Eye (tissue), 1 donor: ENCODE results near the gene GLCE.
A peak's percentile ranks its signal among the peaks of the same experiment; 100 is the strongest.
"Not testable (repeated sequence)": the region's sequence is repeated elsewhere in the genome, so short reads cannot be mapped to it uniquely, and the experiment has no call there.

Experiments
- DNase-seq: peaks from one replicate; pipeline ENCODE4 v3.0.0-alpha.2; 2015

The GLCE gene

DNA sequence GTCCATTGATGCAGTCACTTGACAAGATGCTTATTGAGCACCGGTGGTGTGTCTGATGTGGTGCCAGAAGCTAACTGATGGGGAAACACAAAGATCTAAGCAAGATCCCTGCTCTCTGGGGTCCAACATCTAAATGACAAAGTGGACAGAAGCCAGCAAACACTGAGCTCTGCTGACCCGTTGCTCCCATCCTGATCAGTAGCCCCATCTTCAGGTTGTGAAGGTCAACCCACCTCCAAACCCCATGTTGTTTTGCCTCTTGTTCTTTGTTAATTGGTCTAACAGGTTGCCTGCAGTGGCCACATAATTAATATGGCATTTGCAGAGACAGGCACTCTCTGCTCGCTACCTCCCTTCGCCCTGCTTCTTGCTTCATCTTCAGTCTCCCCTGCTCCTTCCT, 21.5 kb upstream of the GLCE start:
- no peak for DNase-seq

DNA sequence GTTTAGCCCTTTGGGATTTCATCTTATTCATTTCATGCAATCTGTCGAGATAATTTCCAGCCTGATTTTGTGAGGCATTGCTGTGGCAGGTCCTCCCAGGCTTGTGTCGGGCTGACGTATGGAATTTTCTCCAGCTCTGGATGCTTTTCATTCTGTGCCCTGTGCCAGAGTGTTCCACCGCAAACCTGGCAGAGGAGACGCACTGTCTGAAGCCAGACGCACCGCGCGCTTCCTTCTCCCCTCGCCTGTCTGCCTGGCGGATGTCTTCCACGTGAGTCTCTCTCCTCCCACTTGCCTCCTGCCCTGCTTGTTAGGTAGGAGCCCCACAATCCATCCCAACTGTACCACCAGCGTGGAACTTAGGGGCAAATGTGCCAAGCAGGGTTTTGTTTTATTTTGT, 20.1 kb upstream of the GLCE start:
- no peak for DNase-seq

- DNase-seq, result no peak
These were observed 19.1 kb upstream of the GLCE start for GRCh38 chr15:69141286-69141701.

DNA sequence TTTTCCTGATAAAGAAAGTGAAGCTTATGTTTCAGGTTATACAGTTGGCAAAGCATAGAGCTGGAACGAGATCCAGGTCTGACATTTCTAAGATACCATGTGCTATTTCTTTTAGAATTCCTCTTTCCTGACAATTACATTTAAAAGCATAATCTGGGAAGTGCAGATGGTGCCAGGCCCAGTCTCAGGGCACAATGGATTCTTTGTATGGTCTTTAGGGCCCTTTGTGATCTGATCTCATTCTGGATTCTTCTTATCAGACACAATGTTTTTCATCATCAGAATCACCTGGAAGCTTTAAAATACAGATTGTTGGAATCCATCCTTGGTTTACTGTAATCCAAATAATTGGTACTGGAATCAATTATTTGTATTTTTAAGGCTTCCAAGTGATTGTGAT, 18.6 kb upstream of the GLCE start:
- DNase-seq, result no peak

GRCh38 chr15:69143756-69144436, 16.5 kb upstream of the GLCE start:
- DNase-seq, result no peak

- DNase-seq, result no peak
These were observed 15.9 kb upstream of the GLCE start for GRCh38 chr15:69144530-69144929.

- no peak for DNase-seq
These were observed 15.2 kb upstream of the GLCE start for GRCh38 chr15:69145149-69145693.

DNA sequence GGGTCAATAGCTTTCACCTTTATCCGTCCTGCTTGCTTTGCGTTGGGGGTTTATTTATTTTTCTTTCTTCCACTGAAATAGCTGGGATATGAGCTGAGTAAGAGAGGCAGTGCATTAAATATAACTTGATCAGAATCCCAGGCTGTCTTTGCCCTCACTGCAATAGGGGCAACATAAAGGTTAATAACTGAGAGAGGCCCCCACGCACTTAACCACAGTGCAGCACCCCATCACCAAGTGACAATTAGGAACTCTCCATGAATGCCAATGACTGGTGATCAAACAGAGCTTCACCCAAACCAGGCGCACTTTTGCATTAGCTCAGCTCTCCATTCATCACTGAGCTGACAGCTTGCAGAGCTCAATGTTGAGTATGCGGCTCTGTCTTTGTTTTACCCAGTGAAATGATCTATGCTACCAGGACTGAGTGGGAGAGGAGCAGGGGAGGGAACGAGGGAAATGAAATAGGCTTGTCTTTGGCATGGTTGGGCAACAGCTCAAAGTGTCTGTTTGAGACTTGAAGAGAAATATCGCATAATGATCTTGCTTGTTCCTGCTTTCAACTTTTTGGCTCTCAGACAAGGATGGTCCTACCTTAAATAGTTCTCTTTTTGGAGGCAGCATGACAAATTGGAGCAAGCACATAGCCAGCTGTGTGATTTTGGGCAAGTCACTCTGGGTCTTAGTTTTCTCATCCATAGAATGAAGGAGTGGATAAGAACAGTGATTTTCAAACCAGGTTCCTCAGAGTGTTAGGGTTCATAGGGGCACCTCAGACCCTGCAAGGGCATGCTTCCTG, 14.5 kb upstream of the GLCE start:
- DNase-seq, result peak; percentile 63

DNA sequence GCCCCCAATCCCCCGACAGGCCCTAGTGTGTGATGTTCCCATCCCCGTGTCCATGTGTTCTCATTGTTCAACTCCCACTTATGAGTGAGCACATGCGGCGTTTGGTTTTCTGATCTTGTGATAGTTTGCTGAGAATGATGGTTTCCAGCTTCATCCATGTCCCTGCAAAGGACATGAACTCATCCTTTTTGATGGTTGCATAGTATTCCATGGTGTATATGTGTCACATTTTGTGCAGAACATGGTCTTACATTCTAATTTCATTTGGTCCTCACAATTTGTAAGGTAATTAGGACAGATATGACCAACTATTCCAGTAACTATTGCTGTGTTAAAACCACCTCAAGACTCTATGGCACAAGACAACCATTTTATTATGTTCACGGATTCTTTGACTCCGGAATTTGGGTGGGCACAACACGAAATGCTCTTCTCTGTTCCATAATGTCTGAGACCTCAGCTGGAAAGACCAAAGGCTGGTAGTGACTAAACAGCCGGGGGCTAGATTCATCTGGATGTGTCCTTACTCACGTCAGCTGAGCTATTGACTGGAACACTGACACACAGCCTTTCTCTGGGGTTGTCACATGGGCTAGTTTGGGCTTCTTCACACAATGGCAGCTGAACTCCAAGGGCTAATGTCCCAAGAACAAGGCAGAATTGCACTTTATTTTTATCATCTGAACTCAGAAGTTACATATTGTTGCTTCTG, 13.6 kb upstream of the GLCE start:
- DNase-seq, result no peak

DNA sequence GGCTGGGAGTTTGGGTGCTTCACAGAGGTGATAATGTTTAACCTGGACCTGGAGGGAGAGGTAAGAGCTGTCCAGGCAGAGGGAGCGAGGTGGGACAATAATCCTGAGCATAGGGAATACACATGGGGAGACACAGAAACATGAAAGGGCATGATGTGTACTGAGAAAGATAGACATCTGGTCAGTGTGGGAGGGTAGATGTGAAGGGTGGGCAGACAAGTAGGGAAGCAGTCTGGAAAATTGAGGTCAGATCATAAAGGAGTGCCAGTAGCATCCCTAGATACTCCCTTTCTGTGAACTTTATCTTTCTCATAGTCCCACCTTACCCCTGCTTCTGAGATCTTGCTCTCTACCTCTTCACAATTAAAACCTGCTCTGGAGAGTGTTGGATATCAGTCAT, 12.0 kb upstream of the GLCE start:
- DNase-seq, result no peak

- DNase-seq, result no peak
These were observed 11.3 kb upstream of the GLCE start for GRCh38 chr15:69149163-69149562.

- DNase-seq, result no peak
These were observed 10.6 kb upstream of the GLCE start for GRCh38 chr15:69149803-69150202.

GRCh38 chr15:69150336-69150735, 10.1 kb upstream of the GLCE start:
- no peak for DNase-seq

GRCh38 chr15:69150841-69151240, 9.6 kb upstream of the GLCE start:
- no peak for DNase-seq

DNA sequence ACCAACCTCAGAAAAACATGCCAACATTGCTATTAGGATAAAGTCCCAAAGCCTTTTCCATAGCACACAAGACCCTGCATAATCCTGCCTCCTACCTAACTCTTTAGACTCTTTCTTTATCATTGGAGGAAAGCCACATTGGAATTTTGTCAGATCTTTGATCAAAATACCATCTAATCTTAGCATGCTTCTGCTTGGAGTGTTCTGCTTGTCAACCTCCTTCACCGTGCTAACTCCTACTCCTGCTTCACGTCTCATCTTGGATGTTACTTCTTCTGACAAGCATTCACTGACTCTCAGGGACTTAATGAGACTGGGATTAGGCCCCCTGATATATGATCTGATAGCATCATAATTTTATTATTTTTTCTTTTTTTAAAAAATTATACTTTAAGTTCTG, 7.4 kb upstream of the GLCE start:
- DNase-seq, result no peak

GRCh38 chr15:69153587-69153986, 6.8 kb upstream of the GLCE start:
- not testable (repeated sequence) for DNase-seq

- DNase-seq, result no peak
These were observed 6.4 kb upstream of the GLCE start for GRCh38 chr15:69154078-69154477.

- no peak for DNase-seq
These were observed 5.8 kb upstream of the GLCE start for GRCh38 chr15:69154684-69155083.

DNA sequence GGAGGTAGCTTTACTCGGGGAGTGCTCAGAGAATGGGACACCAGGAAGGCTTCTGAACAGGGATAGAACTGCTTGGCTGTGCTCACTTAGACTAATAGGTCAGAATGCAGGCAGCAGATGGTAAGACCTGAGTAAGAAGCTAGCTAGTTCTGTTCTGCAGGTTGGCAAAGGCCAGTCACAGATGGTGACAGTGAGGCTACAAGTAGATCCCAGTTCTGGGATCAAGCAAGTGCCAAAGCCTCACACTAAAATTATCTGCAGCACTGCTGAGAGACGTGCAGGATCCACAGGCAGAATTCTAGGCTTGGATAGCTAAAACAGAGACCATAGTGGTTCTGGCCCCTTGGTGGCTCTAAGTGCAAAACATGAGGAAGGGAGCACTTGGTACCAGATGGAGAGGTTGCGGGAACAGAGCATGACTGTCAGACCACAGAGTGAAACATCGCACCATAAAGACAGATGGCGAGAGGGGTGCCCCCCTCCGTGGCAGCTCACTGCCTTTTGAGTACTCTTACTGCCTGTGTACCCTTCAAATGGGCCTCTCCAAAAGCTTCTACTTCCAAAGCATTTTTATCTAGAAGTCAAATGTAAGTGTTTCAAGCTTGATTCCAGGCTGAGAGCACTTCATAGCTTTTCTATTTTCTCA, 3.6 kb upstream of the GLCE start:
- peak; percentile 45 for DNase-seq

DNA sequence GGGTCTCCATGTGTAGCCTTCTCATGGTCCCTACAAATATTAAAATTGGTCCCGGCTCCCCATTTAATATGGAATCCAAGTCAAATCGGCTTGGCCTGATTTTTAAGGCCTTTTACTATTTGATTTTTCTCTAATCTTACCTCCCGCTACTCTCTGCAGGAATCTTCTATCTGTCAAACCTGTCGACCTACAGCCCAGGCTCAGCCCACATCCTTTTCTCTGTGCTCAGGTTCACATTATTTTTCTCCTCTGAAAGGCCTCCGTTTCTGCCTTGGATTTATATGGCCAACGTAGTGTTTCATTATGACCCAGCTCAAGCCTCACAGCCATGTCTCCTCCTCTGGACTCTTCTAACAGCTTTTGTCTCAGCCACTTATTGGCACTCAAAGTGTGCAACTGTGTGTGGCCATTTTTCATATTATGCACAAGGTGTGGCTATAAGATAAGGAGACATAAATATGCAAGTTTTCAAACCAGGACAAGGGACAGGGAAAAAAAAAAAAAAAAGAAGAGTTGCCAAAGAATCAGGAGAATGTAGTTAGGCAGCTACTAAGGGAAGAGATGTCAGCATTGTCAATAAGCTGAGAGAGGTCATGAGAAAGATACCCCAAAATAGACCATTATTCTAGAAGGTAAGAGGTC, 2.1 kb upstream of the GLCE start:
- no peak for DNase-seq

GRCh38 chr15:69158843-69159240, 1.6 kb upstream of the GLCE start:
- no peak for DNase-seq

- DNase-seq, result no peak
These were observed 662 bp upstream of the GLCE start for GRCh38 chr15:69159805-69160140.
